NCI-H526 (cell line): ENCODE data around the gene TRUB1.
"Not testable (repeated sequence)": the region's sequence is repeated elsewhere in the genome, so short reads cannot be mapped to it uniquely, and the experiment has no call there.

Source experiments
- DNase-seq, 2 experiments: peaks; one replicate each; lab custom pipeline; 2025; lab: John Stamatoyannopoulos, UW

The TRUB1 gene

DNA sequence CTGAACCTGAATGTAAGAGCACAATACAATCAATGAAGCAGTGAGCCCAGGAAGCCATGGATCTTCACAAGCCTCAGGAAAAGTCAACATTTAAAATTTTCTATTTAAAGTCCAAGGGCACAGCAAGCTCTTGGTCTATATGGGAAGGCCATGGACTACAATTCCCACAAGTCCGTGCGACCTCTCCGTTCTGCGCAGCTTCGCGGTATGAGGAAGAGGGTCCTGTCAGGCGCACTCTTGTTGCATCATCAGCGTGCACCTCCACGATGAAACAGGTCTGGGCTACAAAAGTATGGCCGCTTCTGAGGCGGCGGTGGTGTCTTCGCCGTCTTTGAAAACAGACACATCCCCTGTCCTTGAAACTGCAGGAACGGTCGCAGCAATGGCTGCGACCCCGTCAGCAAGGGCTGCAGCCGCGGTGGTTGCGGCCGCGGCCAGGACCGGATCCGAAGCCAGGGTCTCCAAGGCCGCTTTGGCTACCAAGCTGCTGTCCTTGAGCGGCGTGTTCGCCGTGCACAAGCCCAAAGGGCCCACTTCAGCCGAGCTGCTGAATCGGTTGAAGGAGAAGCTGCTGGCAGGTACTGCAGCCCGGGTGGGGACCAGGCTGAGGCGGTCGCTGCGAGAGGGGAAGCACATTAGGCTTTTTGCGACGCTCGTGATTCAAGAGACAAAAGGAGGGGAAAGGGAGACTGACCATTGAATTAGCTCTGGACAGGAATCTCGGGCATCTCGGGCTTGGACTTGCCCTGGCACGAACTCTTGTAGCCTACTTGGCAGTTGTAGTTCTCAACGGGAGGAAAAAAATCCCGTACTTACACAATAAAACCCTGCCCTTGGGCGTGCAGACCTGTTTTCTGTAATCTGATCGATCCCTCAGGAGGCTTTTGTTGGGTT is at the start of gene TRUB1:
Gene TRUB1 (plus strand): TSS at position 234 of the 894 bp plus-strand sequence. CDS start 59 bp downstream, at position 293.
- peak; percentile 79 to 89 for DNase-seq

DNA sequence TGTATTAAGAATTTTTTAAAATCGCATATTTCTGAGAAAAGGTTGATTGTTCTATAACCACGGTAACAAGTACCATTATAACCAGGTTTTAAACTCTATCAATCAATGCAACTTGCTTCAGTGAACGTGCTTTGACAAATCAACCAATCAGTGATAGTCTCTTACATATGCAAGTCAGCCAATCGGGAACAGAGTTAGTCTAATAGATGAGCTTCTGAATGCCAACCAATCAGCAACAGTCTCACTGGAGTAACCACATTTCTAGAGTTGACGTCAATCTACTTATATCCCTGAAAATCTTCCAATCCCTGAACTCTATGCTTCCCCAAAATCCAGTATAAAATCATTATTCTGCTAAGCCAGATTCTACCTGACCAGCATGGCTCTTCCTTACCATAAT is 44.7 kb upstream of the TRUB1 start:
- DNase-seq: no peak

DNA sequence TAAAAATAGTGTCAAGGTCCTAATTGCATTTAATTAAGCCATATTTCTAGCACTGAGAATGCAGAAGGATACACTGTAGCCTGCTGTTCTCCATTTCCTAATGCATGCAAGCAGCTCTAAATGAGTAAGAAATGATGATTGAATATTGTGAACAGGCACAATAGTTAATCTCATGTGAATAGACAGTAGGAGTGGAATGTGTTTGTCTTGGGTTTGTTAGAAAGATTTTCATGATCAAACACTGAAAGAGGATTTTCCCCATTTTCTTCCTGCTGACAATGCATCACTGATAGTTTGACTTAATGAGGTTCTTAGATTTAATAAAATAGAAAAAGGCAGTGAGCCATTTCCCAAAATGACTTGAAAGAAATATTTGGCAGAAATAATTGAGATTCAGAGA is 43.1 kb upstream of the TRUB1 start:
- no peak for DNase-seq

- DNase-seq: not testable (repeated sequence)
Observed at GRCh38 chr10:114897011-114897410, 41.0 kb upstream of the TRUB1 start.

DNA sequence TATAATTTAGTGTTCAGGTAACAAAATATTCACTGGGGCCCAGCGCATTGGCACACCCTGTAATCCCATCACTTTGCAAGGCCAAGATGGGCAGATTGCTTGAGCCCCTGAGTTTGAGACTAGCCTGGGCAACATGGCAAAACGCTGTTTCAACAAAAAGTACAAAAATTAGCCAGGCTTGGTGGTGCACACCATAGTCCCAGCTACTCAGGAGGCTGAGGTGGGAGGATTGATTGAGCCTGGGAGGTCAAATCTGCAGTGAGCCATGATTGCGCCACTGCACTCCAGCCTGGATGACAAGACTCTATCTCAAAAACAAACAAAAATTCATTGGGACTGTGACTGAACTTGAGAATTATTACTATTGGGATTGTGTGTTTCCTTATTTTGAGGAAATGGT is 40.4 kb upstream of the TRUB1 start:
- DNase-seq: no peak

- no peak for DNase-seq
Observed at GRCh38 chr10:114899982-114900381, 38.0 kb upstream of the TRUB1 start.

GRCh38 chr10:114900658-114901057 is 37.3 kb upstream of the TRUB1 start:
- no peak for DNase-seq

DNA sequence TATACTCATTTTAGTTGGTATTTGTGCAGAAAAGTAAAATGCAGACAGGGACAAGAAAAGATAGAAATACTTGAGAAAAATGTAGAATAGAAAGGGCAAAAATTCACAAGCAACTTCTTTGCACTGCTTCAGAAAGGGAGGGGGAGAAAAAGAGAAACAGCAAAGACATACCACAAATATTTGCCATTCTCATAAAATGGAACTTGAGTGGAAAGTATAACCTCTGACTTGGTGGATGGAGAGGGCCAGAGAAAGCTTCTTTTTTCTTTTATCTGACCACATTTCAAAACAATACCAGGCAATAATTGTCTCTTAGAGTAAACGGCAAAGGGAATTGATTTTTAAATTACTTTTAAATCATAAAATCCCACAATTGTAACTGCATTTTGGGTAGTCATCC is 35.8 kb upstream of the TRUB1 start:
- no peak for DNase-seq

DNA sequence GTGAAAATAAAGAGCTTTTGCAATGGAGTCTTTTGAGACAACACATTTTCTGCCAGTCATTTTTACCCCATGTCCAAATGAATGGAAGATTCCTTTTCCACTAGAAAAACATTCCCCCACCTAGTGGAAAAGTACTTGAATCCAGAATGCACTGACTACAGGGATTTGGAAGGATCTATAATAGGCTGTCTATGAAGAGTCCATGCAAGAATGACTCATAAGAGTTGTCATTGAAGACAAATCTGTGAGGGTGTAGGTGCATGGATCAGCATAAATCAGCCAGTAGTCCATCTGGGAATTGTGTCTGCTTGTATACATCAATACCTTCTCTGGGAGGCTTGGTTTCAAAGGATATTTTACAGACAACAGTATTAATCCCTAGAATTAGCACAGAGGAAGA is 32.5 kb upstream of the TRUB1 start:
- DNase-seq: no peak

GRCh38 chr10:114906981-114907380 is 31.0 kb upstream of the TRUB1 start:
- DNase-seq: no peak

DNA sequence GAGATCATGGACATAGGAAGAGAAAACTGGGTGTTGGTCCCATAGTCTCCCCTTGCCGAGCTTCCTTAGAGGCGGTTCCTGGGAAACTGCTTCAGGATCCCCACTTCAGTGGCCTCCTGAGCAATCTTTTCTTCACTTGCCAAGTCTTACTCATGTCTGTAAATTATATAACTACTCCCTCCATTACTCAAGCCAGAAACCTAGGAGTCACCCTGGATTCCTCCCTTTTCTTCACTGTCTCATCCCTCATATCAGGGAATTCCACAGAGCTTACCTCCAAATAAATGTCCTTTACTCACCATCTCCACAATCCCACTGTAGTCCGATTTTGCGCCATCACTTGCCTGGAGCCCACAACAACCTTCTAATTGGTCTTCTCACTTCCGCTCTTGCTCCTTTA is 29.1 kb upstream of the TRUB1 start:
- no peak for DNase-seq

DNA sequence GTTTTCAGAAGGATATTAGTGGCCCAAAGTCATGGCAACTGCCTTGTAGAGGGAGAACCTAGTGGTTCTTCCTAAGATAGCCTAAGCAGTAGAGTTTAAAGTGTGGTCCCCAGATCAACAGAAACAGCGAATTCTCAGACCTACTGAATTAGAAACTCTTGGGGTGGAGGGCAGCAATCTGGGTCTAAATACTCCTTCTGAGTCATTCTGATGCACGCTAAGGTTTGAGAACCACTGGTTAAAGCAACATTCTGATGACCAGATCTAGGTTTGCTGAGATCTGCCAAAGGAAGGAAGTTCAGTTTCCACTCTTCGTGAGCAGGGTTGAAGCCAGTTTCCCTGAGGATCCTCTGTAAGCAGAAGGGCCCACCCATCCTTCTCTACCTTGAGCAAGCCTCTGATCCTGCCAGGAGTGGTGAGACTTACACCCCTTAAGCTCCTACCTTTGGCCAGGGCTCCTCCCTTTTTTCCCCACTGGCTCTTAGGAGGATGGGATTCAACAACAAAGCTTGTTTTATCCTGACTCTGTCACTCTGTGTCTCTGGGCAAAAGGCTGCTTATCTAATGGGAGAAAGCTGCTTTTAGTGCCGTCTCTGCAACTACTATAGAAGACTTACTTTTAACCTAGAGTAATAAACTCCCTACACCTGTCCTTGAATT is 26.8 kb upstream of the TRUB1 start:
- no peak for DNase-seq

DNA sequence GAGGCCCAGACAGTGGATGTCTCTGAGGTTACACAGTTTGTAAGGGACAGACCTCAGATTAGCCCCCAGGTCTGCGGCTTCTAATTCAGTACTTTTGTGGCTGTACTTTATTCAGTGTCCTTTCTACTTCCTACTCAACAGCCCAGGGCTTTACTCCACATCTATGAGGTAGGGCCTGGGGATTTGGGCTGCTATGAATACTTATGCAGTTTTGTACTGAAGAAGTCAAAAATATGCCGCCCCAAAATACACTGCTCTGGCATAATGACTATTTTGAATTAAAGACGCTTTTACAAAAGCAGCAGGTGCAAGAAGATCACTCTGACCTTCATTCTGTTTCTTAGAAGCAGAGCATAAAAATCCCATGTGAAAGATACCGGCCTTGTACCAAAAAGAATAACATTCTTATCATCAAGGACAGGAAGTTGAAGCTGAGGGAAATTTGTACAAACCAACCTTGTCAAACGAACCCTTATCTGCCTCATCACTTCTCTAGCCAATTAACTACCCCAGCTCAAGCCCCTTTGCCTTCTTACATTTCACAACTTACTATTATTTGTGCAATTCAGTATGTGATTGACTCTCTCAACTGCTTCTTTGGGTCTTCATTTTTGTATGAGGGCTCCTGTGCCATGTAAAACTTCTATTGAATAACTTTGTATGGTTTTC is 26.1 kb upstream of the TRUB1 start:
- no peak for DNase-seq

GRCh38 chr10:114912470-114912859 is 25.5 kb upstream of the TRUB1 start:
- DNase-seq: no peak

DNA sequence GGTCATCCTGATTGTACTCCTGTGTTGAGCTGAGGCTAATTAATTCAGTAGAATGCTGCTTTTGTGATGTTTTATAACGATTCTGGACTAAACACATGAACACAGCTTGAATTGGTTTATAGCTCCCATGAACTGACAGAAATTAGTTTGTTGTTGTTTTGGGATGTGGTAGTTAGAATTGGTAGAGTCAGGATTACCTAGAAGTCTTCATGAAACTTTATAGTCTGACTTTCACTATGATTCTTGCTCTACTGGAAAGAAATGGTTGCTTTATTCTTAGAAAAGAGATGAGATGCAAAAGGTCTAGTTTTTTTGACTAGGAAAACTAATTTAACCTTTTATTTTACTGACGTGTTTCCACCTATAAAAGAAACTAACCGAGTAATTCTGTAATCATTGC is 23.4 kb upstream of the TRUB1 start:
- DNase-seq: no peak

DNA sequence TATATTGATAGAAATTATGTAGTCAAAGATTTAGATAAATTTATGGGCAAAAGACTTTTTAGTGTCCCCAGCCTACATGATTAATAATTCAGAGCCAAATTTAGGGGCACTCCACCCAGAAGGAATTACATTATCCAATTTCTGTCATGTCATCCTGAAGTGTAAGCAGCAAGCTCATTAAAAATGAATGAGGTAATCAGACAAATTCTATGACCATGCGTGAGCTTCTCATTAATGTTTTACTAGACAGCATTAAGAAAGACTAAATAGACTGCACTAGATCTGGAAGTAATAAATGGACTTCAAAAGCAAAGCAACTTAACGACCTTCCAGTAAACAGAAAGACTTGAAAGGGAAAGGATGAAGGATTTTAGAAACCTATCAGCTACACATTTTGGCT is 22.7 kb upstream of the TRUB1 start:
- DNase-seq: no peak

GRCh38 chr10:114916653-114917052 is 21.3 kb upstream of the TRUB1 start:
- DNase-seq: no peak

DNA sequence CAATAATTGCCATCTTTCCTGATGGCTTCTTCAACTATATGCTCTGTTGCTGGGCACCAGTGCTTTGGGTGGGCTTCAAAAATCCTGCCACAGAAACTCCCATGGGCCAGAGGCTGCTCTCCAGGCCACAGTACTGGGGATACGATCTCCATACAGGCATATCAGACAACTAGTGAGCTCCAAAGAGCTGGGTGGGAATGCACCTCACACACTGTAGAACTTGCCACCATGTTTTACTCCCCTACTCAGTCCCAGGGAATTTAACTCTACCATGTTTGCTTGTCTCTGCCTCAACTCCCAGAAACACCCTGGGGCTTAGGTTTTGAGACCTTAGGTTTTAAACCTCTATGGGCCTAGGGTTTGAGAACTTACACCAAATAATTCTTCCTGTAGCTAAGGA is 20.5 kb upstream of the TRUB1 start:
- DNase-seq: no peak

DNA sequence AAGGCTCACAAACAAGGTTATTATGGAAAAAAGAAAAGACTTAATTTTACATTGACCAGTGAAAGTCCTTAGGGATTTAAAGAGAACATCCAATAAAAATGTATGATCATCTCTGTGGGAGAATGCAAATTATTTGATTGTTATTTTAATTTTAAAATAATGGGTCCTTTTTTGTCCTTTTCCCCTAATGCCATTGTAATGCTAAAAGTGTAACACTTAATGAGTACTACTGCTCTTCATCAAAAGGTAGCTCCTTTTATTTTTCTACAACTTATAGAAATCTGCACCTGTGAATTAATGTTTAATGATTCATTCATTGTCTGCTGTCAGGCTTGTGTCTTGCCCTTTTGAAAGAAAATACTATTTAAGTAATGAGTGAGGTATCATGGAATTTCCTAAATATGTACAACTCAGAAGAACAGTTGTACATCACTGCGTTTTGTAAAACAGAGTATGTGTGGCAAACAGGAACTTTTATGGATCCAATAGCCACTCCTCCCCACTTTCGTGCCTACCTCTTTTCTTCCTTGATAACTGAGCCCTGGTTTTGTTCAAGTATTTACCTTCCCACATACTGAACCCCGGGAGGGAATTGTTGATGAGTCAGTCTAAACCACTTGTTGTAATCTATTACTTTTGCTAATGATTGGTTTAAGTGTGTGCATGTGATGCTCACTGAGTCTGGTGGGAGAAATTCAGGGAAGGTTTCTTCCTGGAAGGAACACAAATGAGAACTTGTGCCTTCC is 19.9 kb upstream of the TRUB1 start:
- DNase-seq: no peak

GRCh38 chr10:114920459-114920858 is 17.5 kb upstream of the TRUB1 start:
- no peak for DNase-seq

DNA sequence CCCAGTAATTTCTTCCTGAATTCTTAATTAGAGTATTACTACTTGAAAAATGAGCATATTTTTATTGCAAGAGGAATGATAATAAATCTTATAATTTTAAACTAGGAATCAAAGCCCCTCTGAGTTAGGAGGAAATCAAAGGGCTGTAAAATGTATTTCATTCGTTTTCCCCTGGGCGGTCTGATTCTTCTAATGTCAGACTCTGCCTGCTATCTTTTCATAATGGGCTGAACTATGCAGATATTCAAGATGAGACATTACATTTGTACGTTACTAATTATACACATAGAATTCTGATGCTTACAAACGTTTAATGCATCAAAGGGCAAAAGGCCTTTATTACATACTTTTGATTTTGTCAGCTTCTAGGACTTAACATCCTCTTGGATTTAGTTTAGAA is 16.0 kb upstream of the TRUB1 start:
- no peak for DNase-seq

DNA sequence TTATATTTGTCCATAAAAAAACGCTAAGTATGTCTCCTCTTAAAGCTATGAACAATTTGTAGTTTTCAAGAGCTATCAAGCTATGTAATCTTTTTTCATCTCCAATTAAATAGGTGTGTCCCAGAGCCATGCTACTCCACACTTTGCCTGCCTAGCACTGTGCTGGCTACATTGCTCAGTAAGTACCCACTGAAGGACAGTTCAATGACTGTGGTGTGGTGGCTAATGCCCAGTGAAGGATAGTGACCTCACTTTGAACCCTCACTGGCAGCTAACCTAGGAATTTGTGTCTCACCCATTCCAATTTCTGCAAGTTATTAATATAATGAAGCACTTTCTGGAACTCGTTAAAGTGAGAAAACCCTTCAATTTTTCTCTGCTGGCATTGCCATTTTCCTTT is 14.4 kb upstream of the TRUB1 start:
- no peak for DNase-seq
